HepG2 (cell line): ENCODE measurements around the gene HMG20B. TPM values are rescaled to one million over a fixed set of nuclear protein-coding genes. Genes with fewer than 3 reads are reported as not detected.

Experiments used
- ATAC-seq: fragments of 200-7000 bp; cut with Tn5 transposase; 3 replicates; pipeline ENCODE4 v1.9.1; 2020; ENCODE audit warnings: mild to moderate bottlenecking, moderate library complexity
- BruUV-seq: library from RNA; stranded (reverse); fragments of 400-500 nt; replicated peaks from 2 replicates; lab custom pipeline; 2021; lab: Mats Ljungman, UMichigan
- CTCF ChIA-PET: fragments of 300-600 bp; formaldehyde crosslinking; extraction: SDS; loops from one replicate; lab custom pipeline; 2021; ENCODE audit warnings: low total read pairs, inconsistent platforms, low intra/inter-chr PET ratio; lab: Yijun Ruan, JAX
- POLR2A ChIA-PET: fragments of 350-600 bp; sonication (Branson Sonifier 250); formaldehyde crosslinking; loops from one replicate; lab custom pipeline; 2020; ENCODE audit warnings: antibody characterized with exemption, inconsistent platforms; lab: Yijun Ruan, JAX
- DNase-seq: peaks from one replicate; pipeline ENCODE4 v3.0.0-alpha.2; 2015; ENCODE audit warnings: low spot score
- FAIRE-seq: peaks from 3 replicates; lab custom pipeline; 2011; peaks lifted over from hg19 to GRCh38; lab: Jason Lieb, UNC
- H2AFZ ChIP-seq: one replicate; pipeline ENCODE4 v1.6.1; 2011; ENCODE audit warnings: low read length, inconsistent platforms
- H3K27ac ChIP-seq: fragments of 300-600 bp; 3 replicates; pipeline ENCODE4 v1.8.0; 2011; ENCODE audit warnings: mixed run types, mild to moderate bottlenecking, mixed read lengths, low read length, inconsistent platforms; ENCODE audit not compliant: insufficient read depth; ENCODE audit errors: extremely low read length
- H3K27me3 ChIP-seq, 2 experiments: fragments of 200-600 bp in 1 of 2; 2 replicates in 1 of 2; 3 replicates in 1 of 2; pipeline versions ENCODE4 v1.6.0 to v1.8.0; 2011; ENCODE audit warnings: low read length in 2 of 2, mild to moderate bottlenecking in 2 of 2, moderate library complexity in 2 of 2, inconsistent platforms in 1 of 2; ENCODE audit not compliant: insufficient read depth in 2 of 2, control insufficient read depth in 1 of 2
- H3K36me3 ChIP-seq, 2 experiments: fragments of 200-600 bp in 1 of 2; replicated peaks in 1 of 2; 2 replicates in 1 of 2; 3 replicates in 1 of 2; pipeline versions ENCODE4 v1.5.1 to v1.8.0; 2011; ENCODE audit warnings: low read length in 2 of 2, inconsistent platforms in 1 of 2; ENCODE audit not compliant: insufficient read depth in 2 of 2, control insufficient read depth in 1 of 2
- H3K4me1 ChIP-seq: 2 replicates; pipeline ENCODE4 v1.5.1; 2012; ENCODE audit warnings: low read length, inconsistent platforms; ENCODE audit not compliant: insufficient read depth
- H3K4me2 ChIP-seq: 2 replicates; pipeline ENCODE4 v1.6.0; 2011; ENCODE audit warnings: low read depth, low read length, inconsistent platforms
- H3K4me3 ChIP-seq, 3 experiments: fragments of 200-600 bp in 1 of 3; sonication (generic), shearing (Covaris generic) in 1 of 3; replicated peaks in 1 of 3; 2 replicates each; pipeline ENCODE4 v1.5.1; 2011 to 2016; ENCODE audit warnings: low read length in 3 of 3, inconsistent platforms in 2 of 3, low read depth in 2 of 3, mild to moderate bottlenecking in 2 of 3, control low read depth in 1 of 3, mixed read lengths in 1 of 3; ENCODE audit not compliant: insufficient read depth in 1 of 3
- H3K79me2 ChIP-seq: one replicate; pipeline ENCODE4 v1.6.1; 2011; ENCODE audit warnings: low read length, inconsistent platforms; ENCODE audit not compliant: insufficient read depth
- H3K9ac ChIP-seq: 2 replicates; pipeline ENCODE4 v1.6.0; 2011; ENCODE audit warnings: mild to moderate bottlenecking, low read depth, low read length, inconsistent platforms; ENCODE audit not compliant: insufficient read depth
- H3K9me3 ChIP-seq: 2 replicates; pipeline ENCODE4 v1.5.1; 2012; ENCODE audit warnings: mild to moderate bottlenecking, low read length
- H4K20me1 ChIP-seq: 2 replicates; pipeline ENCODE4 v1.6.0; 2011; ENCODE audit warnings: inconsistent platforms, mild to moderate bottlenecking, low read length, moderate library complexity; ENCODE audit not compliant: insufficient read depth
- ARID4A ChIP-seq: sonication (generic); formaldehyde crosslinking; IDR thresholded peaks from 2 replicates; pipeline ENCODE4 v1.5.0; 2020; ENCODE audit warnings: mild to moderate bottlenecking, missing genetic modification reagents, borderline replicate concordance
- ATF6 ChIP-seq: sonication (generic); formaldehyde crosslinking; conservative IDR thresholded peaks from 2 replicates; pipeline ENCODE4 v1.4.0; 2020; ENCODE audit warnings: missing genetic modification reagents
- HNRNPL ChIP-seq: fragments of 200-400 bp; formaldehyde crosslinking; IDR thresholded peaks from 2 replicates; pipeline ENCODE4 v1.6.1; 2017; ENCODE audit warnings: mild to moderate bottlenecking, low read depth, low read length
- MLX ChIP-seq: IDR thresholded peaks from 2 replicates; pipeline ENCODE4 v1.6.1; 2016
- POLR2A ChIP-seq, 2 experiments: IDR thresholded peaks; 2 replicates each; pipeline ENCODE4 v1.6.1; 2011; ENCODE audit warnings: low read depth in 2 of 2, low read length in 2 of 2, mild to moderate bottlenecking in 1 of 2, moderate library complexity in 1 of 2; ENCODE audit not compliant: insufficient read depth in 1 of 2
- TBL1XR1 ChIP-seq: fragments of 150-350 bp; IDR thresholded peaks from 2 replicates; pipeline ENCODE4 v1.6.1; 2014; ENCODE audit warnings: borderline replicate concordance, low read length; ENCODE audit not compliant: partially characterized antibody
- ZMYM2 ChIP-seq: sonication (generic); formaldehyde crosslinking; IDR thresholded peaks from 2 replicates; pipeline ENCODE4 v1.8.0; 2022; ENCODE audit warnings: mild to moderate bottlenecking, missing genetic modification reagents
- ZNF331 ChIP-seq: sonication (generic); formaldehyde crosslinking; IDR thresholded peaks from 2 replicates; pipeline ENCODE4 v1.4.0; 2020; ENCODE audit warnings: missing genetic modification reagents
- ZNF512 ChIP-seq: sonication (generic); formaldehyde crosslinking; IDR thresholded peaks from 2 replicates; pipeline ENCODE4 v1.4.0; 2020; ENCODE audit warnings: mild to moderate bottlenecking, missing genetic modification reagents
- WGBS: methylation state at CpG from one replicate; pipeline ENCODE4 v1.1.6; 2017; ENCODE audit warnings: low lambda C conversion rate; 5-methylcytosine and 5-hydroxymethylcytosine counted together
- in situ Hi-C: cut with HindIII; loops from 2 replicates; pipeline ENCODE4 v1.10.0; 2017; ENCODE audit warnings: low pct_unique_long_range_greater_than_20kb; ENCODE audit not compliant: extremely low pct_ligation_motif_present
- intact Hi-C: fragments of 100-400 bp; cut with micrococcal nuclease; formaldehyde crosslinking; loops from one replicate; pipeline ENCODE4 v1.10.0; 2022; ENCODE audit not compliant: unreplicated experiment
- polyA plus RNA-seq, 8 experiments: library from polyadenylated mRNA; depleted of rRNA in 3 of 8; stranded (reverse) in 7 of 8; unstranded in 1 of 8; fragments of >200 nt; fragmentation: Illumina TruSeq in 4 of 8; extraction: Trizol in 4 of 8; gene quantifications; 2 replicates each; pipeline versions ENCODE4 v1.2.1 to v1.2.3, GENCODE V29; 2011 to 2016; ENCODE audit warnings: low read depth in 4 of 8, missing spikeins in 1 of 8, mixed read lengths in 1 of 8; ENCODE audit not compliant: insufficient read depth in 1 of 8
- total RNA-seq, 5 experiments: library from RNA; depleted of rRNA; stranded (reverse); fragments of >200 nt; fragmentation: Illumina TruSeq; extraction: Trizol; gene quantifications; 2 replicates each; pipeline ENCODE4 v1.2.3, GENCODE V29; 2016; ENCODE audit warnings: low read depth in 1 of 5

Gene HMG20B
- total and polyA plus RNA-seq, 2 of the 13 experiments (the other 11 are each of a cell fraction or from before 2014, with no cell fraction given): 23.9 to 29.2 TPM

- TF ChIP-seq ARID4A (no peak), ZNF512 (CRISPR knock-in tag) (no peak)
- TF ChIP-seq, all 625 proteins: peak for 3
These were observed 18.3 kb upstream of the HMG20B start (continued) for GRCh38 chr19:3554254-3555083.

- H2AFZ ChIP-seq: no peak overlapping the region
- CTCF ChIA-PET: no interaction called here
- no peak overlapping the region for H3K27ac ChIP-seq
- H3K9me3 ChIP-seq: no peaks in the 10 kb centered on the region
- H3K4me3 ChIP-seq: peak overlapping the region; percentile 15 to 95 (median 91); a peak in 4 of 6 replicates
- POLR2A ChIA-PET: no interaction called here
- H3K4me1 ChIP-seq: peaks cover 54% of the 10 kb centered on the region
- FAIRE-seq: no peak
- 73% methylated on average over 11 of the region's 15 CpGs for WGBS
- peaks cover 14% of the 10 kb centered on the region for H3K79me2 ChIP-seq
- in situ Hi-C loops: no loop called here
- peak overlapping the region; percentile 87; the same call in 1 of the 2 replicates for H3K9ac ChIP-seq
- peak overlapping the region; percentile 96 for H3K4me2 ChIP-seq
- DNase-seq: no peak
- no peaks in the 10 kb centered on the region for H3K27me3 ChIP-seq
- no peak for ATAC-seq
- no peaks in the 10 kb centered on the region for H4K20me1 ChIP-seq
- H3K36me3 ChIP-seq: no peaks in the 10 kb centered on the region; a peak in 2 of 5 replicates
- no TSS peak for BruUV-seq
- intact Hi-C loops: no loop called here
- 0 out of 2 replicates have a peak, but pooled peaks have one; percentile 28 for TF ChIP-seq ZMYM2 (CRISPR knock-in tag)
- no peak for TF ChIP-seq ZNF331 (CRISPR knock-in tag)
- peak; percentile 59; the same call in 1 of the 2 replicates for TF ChIP-seq HNRNPL
- no peak for TF ChIP-seq ATF6 (CRISPR knock-in tag)
- no peak for TF ChIP-seq TBL1XR1
- no peak for TF ChIP-seq MLX (CRISPR knock-in tag)
- TF ChIP-seq POLR2A (IDR thresholded peaks at IDR 0.05; ENCODE audit: insufficient read depth in 1 of 2, low read depth in 2 of 2, low read length in 2 of 2): no peak
These were observed 16.9 kb upstream of the HMG20B start for GRCh38 chr19:3555653-3556422.
